Effector CD8-positive, alpha-beta T cell (primary cell): ENCODE measurements around the gene ZNF646.

Source experiments
- DNase-seq: peaks from one replicate; lab custom pipeline; 2025; lab: John Stamatoyannopoulos, UW

Gene ZNF646

DNA sequence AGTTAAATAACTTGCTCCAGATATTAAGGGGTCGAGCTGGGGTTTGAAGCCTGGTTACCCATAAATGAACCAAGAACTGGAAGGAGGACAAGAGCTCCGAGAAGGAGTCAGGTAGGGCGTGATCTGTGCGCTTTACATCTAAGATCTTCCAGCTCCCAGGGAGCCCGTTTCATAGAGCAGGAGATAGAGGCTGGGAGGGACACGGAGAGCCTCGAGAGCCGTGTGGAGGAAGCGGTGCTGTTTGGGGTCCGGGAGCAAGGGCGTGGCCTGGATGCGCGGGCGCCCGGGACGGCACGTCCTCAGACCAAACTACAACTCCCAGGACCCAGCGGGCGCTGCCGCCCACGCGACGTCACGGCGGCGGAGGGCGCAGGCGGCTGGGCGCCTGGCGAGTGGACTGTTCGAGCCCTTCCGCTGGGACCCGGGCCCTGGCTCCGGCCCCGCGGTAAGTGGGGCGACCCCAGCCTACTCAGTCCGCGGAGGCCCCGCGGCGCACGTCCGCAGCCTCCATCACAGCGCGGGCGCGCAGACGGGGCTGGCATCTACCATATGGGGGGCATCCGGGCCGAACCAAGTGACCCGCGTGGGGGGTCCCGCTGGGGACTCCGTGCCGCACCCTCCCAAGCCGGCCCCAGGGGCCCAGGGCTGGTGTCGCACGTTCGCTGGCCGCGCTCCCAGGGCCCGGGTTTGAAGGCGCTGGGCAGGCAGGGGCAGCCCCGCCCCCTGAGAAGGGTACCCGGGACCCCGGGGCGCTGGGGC is 34.0 kb downstream of the ZNF646 start, which contains the start of gene BCKDK:
BCKDK (plus strand) TSS at position 352 of the 759 bp plus-strand sequence. CDS start 838 bp downstream, outside the sequence.
- peak; percentile 29 for DNase-seq

DNA sequence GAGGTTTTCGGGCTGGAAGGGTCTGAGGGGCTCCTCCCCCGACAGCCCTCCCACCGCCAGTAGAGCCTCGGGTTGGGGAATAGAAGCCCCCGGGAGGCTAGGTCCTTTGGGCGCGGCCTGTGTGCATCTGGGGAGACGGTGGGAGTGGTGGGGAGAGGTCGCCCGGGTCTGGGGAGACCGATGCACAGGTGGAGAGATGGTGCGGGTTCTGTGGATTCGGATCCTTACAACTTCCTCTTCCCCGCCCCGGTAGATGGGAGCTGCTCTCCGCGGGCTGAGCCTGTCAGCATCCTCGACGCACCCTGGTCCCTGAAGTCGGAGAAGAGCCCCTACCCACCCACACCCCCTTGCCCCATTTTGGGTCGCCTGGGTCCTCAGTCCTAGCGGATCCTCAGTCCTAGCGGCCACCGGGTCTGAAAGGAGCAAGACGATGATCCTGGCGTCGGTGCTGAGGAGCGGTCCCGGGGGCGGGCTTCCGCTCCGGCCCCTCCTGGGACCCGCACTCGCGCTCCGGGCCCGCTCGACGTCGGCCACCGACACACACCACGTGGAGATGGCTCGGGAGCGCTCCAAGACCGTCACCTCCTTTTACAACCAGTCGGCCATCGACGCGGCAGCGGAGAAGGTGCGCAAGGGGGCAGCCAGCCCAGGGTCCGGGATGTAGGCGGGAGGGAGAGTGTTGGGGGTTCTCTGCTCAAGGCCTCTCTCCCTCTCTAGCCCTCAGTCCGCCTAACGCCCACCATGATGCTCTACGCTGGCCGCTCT is 34.8 kb downstream of the ZNF646 start:
- DNase-seq = no peak

DNA sequence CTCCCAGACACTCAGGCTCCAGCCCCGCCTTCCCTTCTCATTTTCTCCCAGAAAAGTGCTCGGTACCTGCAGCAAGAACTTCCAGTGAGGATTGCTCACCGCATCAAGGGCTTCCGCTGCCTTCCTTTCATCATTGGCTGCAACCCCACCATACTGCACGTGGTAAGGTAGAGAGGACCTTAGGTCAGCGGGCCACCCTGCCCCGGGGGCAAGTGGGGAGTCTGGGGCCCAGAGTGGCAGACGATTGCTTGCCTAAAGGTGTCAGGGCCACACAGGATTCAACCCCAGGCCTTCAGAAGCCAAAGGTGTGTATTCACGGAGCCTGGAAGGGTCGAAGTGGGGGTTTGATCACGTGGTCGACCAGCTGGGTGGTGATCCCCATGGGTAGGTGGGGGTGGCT is 35.4 kb downstream of the ZNF646 start:
- no peak for DNase-seq

DNA sequence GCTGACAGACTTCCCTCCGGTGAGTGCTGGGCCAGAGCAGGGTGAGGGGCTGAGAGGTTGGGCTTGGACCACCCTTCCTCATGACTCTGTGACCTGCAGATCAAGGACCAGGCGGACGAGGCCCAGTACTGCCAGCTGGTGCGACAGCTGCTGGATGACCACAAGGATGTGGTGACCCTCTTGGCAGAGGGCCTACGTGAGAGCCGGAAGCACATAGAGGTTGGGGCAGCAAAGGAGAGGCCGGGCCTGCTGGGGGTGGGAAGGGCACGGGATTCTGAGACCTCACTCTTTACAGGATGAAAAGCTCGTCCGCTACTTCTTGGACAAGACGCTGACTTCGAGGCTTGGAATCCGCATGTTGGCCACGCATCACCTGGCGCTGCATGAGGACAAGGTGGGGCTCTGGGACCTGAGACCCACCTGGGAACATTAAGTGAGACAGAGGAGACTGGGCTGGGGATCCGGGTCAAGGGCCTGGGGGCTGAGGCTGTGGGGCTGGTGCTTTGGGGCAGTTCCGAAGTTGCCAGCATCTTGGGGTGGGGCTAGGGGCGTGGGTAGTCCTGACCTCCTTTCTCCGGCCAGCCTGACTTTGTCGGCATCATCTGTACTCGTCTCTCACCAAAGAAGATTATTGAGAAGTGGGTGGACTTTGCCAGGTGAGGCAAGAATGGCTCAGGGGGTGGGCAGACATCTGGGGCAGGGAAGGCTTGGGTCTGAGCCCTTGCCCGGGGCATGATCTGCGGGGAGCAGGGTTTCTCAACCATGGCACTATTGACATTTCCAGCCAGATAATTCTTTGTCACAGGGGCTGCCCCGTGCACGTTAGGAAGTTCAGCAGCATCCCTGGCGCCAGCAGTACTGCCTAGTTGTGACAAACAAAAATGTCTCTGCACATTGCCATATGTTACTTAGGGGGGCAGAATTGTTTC is 36.1 kb downstream of the ZNF646 start:
- DNase-seq = no peak

DNA sequence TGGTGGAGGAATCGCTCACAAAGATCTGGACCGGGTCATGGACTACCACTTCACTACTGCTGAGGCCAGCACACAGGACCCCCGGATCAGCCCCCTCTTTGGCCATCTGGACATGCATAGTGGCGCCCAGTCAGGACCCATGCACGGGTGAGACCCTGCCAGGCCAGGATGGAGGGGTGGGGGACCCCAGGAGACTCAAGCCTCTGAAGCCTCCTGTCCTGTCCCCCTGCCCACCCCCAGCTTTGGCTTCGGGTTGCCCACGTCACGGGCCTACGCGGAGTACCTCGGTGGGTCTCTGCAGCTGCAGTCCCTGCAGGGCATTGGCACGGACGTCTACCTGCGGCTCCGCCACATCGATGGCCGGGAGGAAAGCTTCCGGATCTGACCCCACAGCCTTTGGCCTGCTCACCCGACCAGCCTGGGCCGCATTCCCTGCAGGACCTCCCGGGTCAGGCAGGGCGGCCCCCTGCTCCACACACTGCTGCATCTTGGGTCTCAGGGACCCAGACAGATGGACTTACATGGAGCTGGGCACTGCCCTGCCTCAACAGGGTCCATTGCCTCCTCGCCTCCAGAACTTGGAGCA is 37.8 kb downstream of the ZNF646 start:
- no peak for DNase-seq

DNA sequence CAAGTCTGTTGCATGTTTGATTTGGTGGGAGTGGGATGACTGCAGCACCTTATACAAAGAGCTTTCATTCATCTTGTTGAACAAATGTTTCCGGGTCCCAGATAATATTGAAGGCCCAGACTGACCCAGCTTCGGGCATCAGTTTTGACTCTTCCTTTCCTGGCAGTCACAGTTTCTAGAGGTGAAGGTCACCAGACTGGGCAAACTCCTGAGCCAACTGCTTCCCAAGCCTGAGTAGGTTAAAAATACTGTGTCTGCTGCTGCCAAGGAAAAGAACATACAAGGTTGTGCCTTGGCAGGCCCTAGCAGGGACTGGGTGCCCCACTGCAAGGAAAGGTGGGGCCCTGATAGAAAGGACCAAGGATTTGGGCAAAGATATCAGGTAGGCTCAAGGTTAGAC is 38.5 kb downstream of the ZNF646 start:
- no peak for DNase-seq

DNA sequence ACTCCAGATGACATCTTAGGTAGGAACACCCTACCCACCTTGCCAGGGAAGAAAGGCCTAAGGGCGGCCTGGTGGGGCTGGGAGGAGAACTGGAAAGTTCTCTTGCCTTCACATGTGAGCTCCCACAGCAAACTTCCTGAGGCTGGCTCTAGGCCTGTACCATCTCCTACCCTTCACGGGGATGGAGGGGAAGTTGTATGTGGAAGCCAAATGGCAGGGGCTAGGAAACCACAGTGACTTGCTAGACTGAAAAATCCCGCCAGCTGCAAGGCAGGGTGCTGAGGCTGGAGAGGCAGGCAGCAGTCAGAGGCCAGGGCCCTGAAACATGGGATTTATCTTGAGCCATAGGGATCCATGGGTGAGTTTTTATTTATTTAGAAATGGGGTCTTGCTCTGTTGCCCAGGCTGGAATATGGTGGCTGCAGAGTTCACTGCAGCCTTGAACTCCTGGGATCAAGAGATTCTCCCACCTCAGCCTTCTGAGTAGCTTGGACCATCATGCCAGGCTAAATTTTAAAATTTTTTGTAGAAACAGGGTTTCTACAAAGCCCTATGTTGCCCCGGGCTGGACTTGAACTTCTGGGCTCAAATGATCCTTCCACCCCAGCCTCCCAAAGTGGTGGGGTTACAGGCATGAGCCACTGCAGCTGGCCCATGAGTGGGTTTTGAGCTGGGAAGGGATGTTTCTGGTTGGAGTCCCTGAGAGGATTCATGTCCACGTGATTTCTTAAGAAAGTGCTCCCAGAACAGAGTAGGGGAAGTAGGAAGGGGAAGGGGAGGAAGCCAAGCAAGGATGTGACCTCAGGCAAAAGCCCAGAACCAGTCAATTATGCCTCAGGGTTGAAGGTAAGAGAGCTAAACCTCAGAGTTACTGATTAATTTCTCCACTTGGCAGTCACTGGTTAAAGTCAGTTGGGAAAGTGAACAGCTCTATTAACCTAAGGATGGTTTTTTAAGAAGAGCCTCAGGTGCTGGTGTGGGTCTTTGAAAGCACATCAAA is 39.2 kb downstream of the ZNF646 start:
- no peak for DNase-seq

DNA sequence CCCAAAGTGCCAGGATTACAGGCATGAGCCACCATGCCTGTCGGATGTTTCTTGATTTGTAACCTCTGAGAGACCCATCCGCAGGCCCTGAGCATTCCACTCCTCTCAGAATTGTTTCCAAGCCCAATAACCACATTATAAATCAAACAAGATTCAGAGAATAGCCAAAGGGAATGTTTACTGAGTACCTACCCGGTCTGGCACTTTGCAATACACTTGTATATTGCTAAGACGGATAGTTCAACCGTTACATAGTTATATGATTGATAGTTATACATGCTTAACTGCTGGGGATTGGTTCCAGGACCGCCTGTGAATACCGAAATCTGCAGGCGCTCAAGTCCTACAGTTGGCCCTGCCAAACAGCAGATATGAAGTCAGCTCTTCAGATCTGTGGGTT is 40.2 kb downstream of the ZNF646 start:
- DNase-seq = no peak

DNA sequence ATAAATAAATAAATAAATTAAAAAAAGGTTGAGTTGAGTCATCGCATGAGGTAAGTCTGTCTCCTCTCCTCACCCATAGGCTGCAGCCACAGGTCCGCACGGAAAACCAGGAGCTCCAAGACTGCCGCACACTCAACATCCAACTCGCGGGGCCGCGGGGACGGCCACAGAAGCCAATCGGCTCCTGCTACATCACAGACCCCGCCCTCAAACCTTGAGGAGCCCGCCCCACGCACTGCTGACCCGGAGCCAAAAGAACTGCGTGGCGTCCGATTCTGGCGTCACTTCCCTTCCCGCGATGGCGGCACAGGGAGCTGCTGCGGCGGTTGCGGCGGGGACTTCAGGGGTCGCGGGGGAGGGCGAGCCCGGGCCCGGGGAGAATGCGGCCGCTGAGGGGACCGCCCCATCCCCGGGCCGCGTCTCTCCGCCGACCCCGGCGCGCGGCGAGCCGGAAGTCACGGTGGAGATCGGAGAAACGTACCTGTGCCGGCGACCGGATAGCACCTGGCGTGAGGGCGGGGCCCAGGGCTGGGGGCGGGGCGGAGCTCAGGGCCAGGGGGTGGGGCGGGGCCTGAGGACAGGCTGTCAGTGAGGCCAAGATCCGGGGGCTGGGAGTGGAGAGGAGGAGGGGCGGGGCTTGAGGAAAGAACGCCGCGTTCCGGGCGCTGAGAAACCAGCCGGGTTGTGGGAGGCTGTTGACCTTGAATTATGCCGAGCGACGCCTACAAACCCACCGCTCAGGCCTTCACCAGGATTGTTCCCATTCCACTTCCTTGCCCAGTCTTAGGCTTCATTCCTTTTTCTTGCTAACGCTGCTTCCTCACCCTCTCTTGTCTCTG is 43.4 kb downstream of the ZNF646 start, which contains the start of gene KAT8:
KAT8 (plus strand) TSS at position 281 of the 839 bp plus-strand sequence; CDS start at position 299, 18 bp downstream.
- DNase-seq = peak; percentile 93

DNA sequence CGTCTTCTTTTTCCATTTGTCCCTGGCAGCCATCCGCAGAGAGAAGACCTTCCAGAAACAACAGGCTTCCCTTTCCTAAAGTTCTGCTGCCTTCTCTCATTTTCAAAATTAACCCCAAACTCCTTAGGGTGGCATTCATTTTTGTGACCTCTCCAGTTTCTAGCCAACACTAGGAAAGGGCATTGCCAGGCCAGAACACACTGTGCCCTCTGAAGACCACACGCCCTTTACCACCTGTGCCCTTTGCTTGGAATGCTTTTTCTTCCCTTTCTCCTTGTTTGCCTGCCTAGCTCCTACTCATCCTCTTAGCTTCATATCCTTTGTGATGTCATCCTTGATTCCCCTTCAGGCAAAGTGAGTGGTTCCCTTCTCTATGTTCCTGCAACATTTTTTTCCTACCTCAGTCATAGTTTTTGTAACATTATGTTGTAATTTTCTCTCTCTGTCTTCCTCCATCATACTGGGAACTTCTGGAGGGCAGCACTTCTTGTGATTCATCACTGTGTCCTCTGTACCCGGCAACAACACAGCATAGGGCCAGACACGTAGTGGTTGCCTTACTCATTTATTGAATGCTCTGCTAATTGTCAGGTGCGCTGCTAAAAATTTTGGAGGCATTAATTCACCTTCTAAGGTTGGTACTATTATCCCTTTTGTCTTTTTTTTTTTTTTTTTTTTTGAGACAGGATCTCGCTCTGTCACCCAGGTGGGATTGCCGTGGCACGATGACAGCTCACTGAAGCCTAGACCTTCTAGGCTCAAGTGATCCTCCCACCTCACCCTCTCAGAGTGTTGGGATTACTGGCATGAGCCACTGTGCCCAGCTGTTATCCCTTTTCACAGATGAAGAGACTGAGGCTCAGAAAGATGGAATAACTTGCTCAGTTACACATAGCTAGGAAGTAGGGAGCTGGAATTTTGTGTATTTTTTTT is 44.3 kb downstream of the ZNF646 start:
- no peak for DNase-seq

DNA sequence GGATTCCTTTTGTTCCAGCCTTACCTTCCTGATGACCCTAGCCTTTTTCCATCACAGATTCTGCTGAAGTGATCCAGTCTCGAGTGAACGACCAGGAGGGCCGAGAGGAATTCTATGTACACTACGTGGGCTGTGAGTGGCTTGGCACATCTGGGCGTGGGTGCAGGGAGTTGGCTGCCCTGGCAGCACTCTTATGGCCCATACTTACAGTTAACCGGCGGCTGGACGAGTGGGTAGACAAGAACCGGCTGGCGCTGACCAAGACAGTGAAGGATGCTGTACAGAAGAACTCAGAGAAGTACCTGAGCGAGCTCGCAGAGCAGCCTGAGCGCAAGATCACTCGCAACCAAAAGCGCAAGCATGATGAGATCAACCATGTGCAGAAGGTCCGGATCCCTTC is 45.9 kb downstream of the ZNF646 start:
- DNase-seq = no peak

DNA sequence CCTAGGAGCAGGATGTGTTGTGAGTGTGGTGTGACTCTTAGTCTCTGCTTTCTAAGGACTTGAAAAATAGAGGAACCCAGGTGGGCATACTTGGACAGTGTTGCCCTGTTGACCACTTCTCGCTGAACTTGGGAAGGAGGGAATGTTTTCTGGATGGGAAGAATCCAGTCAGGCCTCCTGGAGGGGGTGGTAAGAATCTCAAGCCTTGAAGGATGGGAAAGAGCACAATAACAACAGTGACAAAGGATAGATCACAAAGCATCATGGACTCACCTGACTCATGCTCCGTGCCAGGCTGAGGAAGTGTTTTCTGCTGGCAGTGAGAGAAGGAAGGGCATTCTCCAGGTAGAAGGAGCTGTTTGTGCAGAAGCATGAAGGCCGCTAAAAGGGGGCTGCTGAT is 51.6 kb downstream of the ZNF646 start:
- DNase-seq = no peak

DNA sequence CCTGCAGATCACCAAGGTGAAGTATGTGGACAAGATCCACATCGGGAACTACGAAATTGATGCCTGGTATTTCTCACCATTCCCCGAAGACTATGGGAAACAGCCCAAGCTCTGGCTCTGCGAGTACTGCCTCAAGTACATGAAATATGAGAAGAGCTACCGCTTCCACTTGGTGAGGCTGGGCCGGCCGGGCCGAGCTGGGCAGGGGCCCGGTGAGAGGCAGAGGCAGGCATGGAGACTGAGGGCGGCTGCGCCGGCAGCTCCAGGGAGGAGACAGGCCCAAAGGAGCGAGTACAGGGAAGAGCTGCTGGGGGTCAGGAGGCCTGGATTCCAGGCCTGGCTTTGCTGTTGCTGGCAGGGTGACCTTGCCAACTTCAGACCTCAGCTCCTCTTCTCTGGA is 53.0 kb downstream of the ZNF646 start:
- DNase-seq = no peak

DNA sequence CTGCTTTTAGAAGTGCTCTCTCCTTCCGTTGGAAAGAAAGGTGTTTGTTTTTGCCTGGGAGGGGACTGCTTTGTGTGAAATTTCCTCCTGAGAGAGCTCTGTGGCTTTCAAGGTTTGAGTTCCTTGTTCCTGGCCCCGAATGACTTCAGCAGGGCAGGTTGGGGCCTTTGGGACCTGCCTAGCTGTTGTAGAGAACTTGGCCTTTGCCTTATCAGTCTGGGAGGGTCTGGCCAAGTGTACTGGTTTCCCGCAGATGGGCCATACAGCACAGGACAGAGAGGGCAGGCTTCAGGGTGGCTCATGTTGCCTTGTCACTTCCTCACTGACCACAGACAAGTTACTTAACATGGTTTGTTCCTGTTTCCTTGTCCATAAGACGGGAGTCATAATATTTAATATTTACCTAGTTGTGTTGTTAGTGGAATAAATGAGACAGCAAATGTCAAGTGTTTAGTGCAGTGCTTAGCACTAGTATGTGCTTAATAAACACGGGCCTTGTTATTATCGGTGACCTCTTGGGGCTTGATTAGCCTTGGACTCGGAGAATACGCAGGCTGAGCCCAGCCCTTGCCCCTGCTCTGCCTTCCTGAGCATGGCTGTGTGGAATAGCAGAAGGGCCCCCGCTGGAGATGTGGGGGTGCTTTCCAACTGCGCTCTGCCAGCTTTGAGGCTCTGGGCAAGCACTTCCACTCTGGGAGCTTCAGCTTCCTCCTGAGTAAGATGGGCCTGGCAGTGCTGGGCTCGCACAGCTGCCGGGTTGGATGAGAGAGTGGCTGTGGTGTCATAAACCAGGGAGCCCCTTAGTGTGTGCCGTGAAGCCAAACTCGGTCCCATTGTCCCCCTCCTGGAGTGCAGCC is 54.7 kb downstream of the ZNF646 start:
- DNase-seq = no peak

DNA sequence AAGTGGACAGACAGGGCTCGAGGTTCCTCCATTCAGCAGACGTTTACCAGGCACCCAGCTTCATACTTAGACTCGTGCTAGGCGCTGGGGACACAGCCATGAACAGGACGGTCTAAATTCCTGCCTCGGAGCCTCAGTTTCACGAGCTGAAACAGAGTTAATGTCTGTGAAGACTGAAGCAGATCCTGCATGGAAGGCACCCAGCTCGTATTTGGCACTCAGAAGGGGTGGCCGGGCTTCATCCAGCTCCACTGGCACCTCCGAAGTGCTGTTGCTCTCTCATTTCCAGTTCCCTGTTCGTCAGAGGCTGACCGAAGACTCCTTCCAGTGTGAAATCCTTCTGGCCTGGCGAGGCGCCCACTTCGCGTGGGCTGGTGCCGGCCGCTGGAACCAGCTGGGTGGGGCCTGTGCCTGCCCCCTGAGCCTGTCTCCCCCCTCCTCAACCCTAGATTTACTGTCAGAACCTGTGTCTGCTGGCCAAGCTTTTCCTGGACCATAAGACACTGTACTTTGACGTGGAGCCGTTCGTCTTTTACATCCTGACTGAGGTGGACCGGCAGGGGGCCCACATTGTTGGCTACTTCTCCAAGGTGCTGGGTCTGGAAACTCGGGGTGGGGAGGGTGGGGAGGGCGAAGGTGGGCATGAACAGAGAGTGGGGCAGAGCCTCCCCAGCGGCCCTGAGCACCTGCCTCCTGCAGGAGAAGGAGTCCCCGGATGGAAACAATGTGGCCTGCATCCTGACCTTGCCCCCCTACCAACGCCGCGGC is 55.5 kb downstream of the ZNF646 start:
- no peak for DNase-seq

DNA sequence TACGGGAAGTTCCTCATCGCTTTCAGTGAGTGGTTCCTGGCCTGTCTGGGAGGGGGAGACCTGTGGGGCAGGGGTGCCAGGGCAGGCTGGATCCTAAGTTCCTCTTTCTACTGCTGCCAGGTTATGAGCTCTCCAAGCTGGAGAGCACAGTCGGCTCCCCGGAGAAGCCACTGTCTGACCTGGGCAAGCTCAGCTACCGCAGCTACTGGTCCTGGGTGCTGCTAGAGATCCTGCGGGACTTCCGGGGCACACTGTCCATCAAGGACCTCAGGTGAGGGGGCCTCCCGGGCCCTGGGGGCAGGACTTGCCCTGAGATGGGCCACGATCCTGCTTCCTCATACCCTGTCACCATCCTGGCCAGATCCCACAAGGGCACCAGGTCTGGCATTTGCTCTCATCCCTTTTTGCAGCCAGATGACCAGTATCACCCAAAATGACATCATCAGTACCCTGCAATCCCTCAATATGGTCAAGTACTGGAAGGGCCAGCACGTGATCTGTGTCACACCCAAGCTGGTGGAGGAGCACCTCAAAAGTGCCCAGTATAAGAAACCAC is 56.2 kb downstream of the ZNF646 start:
- DNase-seq = no peak
